ENCODE measurements around the gene SPATA17.

Gene SPATA17

GRCh38 chr1:217857061-217857460, 225.9 kb downstream of the SPATA17 start:
- in situ Hi-C loops (cut with HindIII; ENCODE audit: low sequenced_read_pairs), result no loop called here
- no peak for TF ChIP-seq CTCF (IDR thresholded peaks at IDR 0.05; ENCODE audit: low read depth, low read length)
- no peak overlapping the region for H3K4me3 ChIP-seq (ENCODE audit: low read depth, low read length)
- DNase-seq (ENCODE audit: low read depth, low spot score), result peak; percentile 31

- H3K4me3 ChIP-seq (ENCODE audit: low read depth, low read length), result no peak overlapping the region
- in situ Hi-C loops (cut with HindIII; ENCODE audit: low sequenced_read_pairs), result no loop called here
- TF ChIP-seq CTCF (IDR thresholded peaks at IDR 0.05; ENCODE audit: low read depth, low read length), result no peak
- DNase-seq (ENCODE audit: low read depth, low spot score), result no peak
These were observed 230.5 kb downstream of the SPATA17 start for GRCh38 chr1:217861658-217862057.

GRCh38 chr1:217867446-217867995, 236.4 kb downstream of the SPATA17 start:
- no peak for DNase-seq (ENCODE audit: low read depth, low spot score)
- no peak for TF ChIP-seq CTCF (IDR thresholded peaks at IDR 0.05; ENCODE audit: low read depth, low read length)
- in situ Hi-C loops (cut with HindIII; ENCODE audit: low sequenced_read_pairs), result no loop called here
- no peak overlapping the region for H3K4me3 ChIP-seq (ENCODE audit: low read depth, low read length)

- no peak for DNase-seq (ENCODE audit: low read depth, low spot score)
- in situ Hi-C loops (cut with HindIII; ENCODE audit: low sequenced_read_pairs), result no loop called here
- no peak overlapping the region for H3K4me3 ChIP-seq (ENCODE audit: low read depth, low read length)
- TF ChIP-seq CTCF (IDR thresholded peaks at IDR 0.05; ENCODE audit: low read depth, low read length), result no peak
These were observed 240.8 kb downstream of the SPATA17 start for GRCh38 chr1:217871955-217872354.

- no peak for DNase-seq (ENCODE audit: low read depth, low spot score)
- in situ Hi-C loops (cut with HindIII; ENCODE audit: low sequenced_read_pairs), result no loop called here
- TF ChIP-seq CTCF (IDR thresholded peaks at IDR 0.05; ENCODE audit: low read depth, low read length), result no peak
- H3K4me3 ChIP-seq (ENCODE audit: low read depth, low read length), result no peak overlapping the region
These were observed 244.1 kb downstream of the SPATA17 start for GRCh38 chr1:217875229-217875628.

- no peak for DNase-seq (ENCODE audit: low read depth, low spot score)
- H3K4me3 ChIP-seq (ENCODE audit: low read depth, low read length), result no peak overlapping the region
- in situ Hi-C loops (cut with HindIII; ENCODE audit: low sequenced_read_pairs), result no loop called here
- no peak for TF ChIP-seq CTCF (IDR thresholded peaks at IDR 0.05; ENCODE audit: low read depth, low read length)
These were observed 245.3 kb downstream of the SPATA17 start for GRCh38 chr1:217876401-217876800.

GRCh38 chr1:217876896-217877295, 245.8 kb downstream of the SPATA17 start:
- TF ChIP-seq CTCF (IDR thresholded peaks at IDR 0.05; ENCODE audit: low read depth, low read length), result no peak
- DNase-seq (ENCODE audit: low read depth, low spot score), result no peak
- in situ Hi-C loops (cut with HindIII; ENCODE audit: low sequenced_read_pairs), result no loop called here
- no peak overlapping the region for H3K4me3 ChIP-seq (ENCODE audit: low read depth, low read length)
